Endothelial cell of umbilical vein (primary cell): ENCODE data around the gene PDCD1LG2. TPM values are rescaled to one million over a fixed set of nuclear protein-coding genes. Genes with fewer than 3 reads are reported as not detected.

ENCODE experiments used
- BruUV-seq: library from RNA; stranded (reverse); fragments of 400-500 nt; replicated peaks from 2 replicates; lab custom pipeline; 2021; lab: Mats Ljungman, UMichigan
- CTCF ChIA-PET: fragments of 300-600, 350-600 bp; sonication (Branson Sonifier 250); formaldehyde crosslinking; loops from one replicate; lab custom pipeline; 2021; ENCODE audit warnings: antibody characterized with exemption, inconsistent platforms; lab: Charles Lee
- POLR2A ChIA-PET: fragments of 300-600, 350-600 bp; sonication (Branson Sonifier 250); formaldehyde crosslinking; loops from one replicate; lab custom pipeline; 2021; ENCODE audit warnings: antibody characterized with exemption, inconsistent platforms; lab: Charles Lee
- DNase-seq: peaks from one replicate; pipeline ENCODE4 v3.0.0-alpha.2; 2011; ENCODE audit warnings: low read depth, low spot score
- FAIRE-seq: peaks from 2 replicates; lab custom pipeline; 2011; peaks lifted over from hg19 to GRCh38; lab: Jason Lieb, UNC
- H2AFZ ChIP-seq: 2 replicates; pipeline ENCODE4 v1.6.0; 2012; ENCODE audit warnings: low read depth, low read length, control low read depth, inconsistent platforms
- H3K27ac ChIP-seq: 2 replicates; pipeline ENCODE4 v1.5.1; 2011; ENCODE audit warnings: low read depth, mild to moderate bottlenecking, control low read depth, low read length, moderate library complexity; ENCODE audit not compliant: insufficient read depth
- H3K27me3 ChIP-seq, 2 experiments: 2 replicates each; pipeline versions ENCODE4 v1.6.0 to v1.6.1; 2011; ENCODE audit warnings: low read length in 2 of 2, mixed read lengths in 1 of 2; ENCODE audit not compliant: control insufficient read depth in 2 of 2, insufficient read depth in 2 of 2
- H3K36me3 ChIP-seq, 2 experiments: 2 replicates in 1 of 2; 3 replicates in 1 of 2; pipeline ENCODE4 v1.5.1; 2011; ENCODE audit warnings: low read length in 2 of 2, mild to moderate bottlenecking in 1 of 2, moderate library complexity in 1 of 2; ENCODE audit not compliant: control insufficient read depth in 2 of 2, insufficient read depth in 2 of 2; ENCODE audit errors: extremely low read depth in 1 of 2
- H3K4me1 ChIP-seq: 3 replicates; pipeline ENCODE4 v1.5.1; 2011; ENCODE audit warnings: mild to moderate bottlenecking, low read length; ENCODE audit not compliant: control insufficient read depth, insufficient read depth; ENCODE audit errors: extremely low read depth
- H3K4me2 ChIP-seq: 2 replicates; pipeline ENCODE4 v1.6.1; 2011; ENCODE audit warnings: low read length, control low read depth, mixed read lengths; ENCODE audit not compliant: insufficient read depth
- H3K4me3 ChIP-seq, 3 experiments: fragments of 200-600 bp in 1 of 3; sonication (generic), shearing (Covaris generic) in 1 of 3; replicated peaks in 1 of 3; 2 replicates each; pipeline ENCODE4 v1.5.1; 2011 to 2016; ENCODE audit warnings: control low read depth in 3 of 3, low read length in 3 of 3, mild to moderate bottlenecking in 2 of 3, inconsistent platforms in 1 of 3, low read depth in 1 of 3, moderate library complexity in 1 of 3; ENCODE audit not compliant: insufficient read depth in 1 of 3
- H3K79me2 ChIP-seq: 2 replicates; pipeline ENCODE4 v1.6.0; 2012; ENCODE audit warnings: low read length, inconsistent platforms; ENCODE audit not compliant: control insufficient read depth, insufficient read depth
- H3K9ac ChIP-seq: replicated peaks from 2 replicates; pipeline ENCODE3; 2011; ENCODE audit warnings: low read length, control low read depth; ENCODE audit not compliant: insufficient read depth; ENCODE audit errors: extremely low read depth
- H3K9me1 ChIP-seq: replicated peaks from 3 replicates; pipeline ENCODE4 v1.6.0; 2011; ENCODE audit warnings: mild to moderate bottlenecking, low read length; ENCODE audit not compliant: control insufficient read depth, insufficient read depth; ENCODE audit errors: extremely low read depth
- H3K9me3 ChIP-seq: replicated peaks from 2 replicates; pipeline ENCODE4 v1.5.1; 2012; ENCODE audit warnings: low read length, inconsistent platforms; ENCODE audit not compliant: control insufficient read depth, insufficient read depth
- H4K20me1 ChIP-seq: replicated peaks from 2 replicates; pipeline ENCODE3; 2011; ENCODE audit warnings: mild to moderate bottlenecking, low read length; ENCODE audit not compliant: control insufficient read depth, insufficient read depth; ENCODE audit errors: extremely low read depth
- EZH2 ChIP-seq: IDR thresholded peaks from 2 replicates; pipeline ENCODE4 v1.6.1; 2012; ENCODE audit warnings: borderline replicate concordance, low read depth, mild to moderate bottlenecking, moderate library complexity, low read length, inconsistent platforms; ENCODE audit not compliant: severe bottlenecking
- FOS ChIP-seq: IDR thresholded peaks from 2 replicates; pipeline ENCODE4 v1.6.1; 2011; ENCODE audit warnings: mild to moderate bottlenecking, low read length, moderate library complexity, borderline replicate concordance; ENCODE audit not compliant: insufficient read depth
- POLR2A ChIP-seq: IDR thresholded peaks from 2 replicates; pipeline ENCODE4 v1.6.1; 2012; ENCODE audit warnings: low read depth, mild to moderate bottlenecking, control low read depth, low read length
- POLR2AphosphoS5 ChIP-seq: IDR thresholded peaks from 2 replicates; pipeline ENCODE4 v1.6.1; 2012; ENCODE audit warnings: low read depth, mild to moderate bottlenecking, control low read depth, low read length, moderate library complexity; ENCODE audit not compliant: insufficient read depth
- dilution Hi-C: fragments of 300-500 bp; cut with MboI; formaldehyde crosslinking; loops from one replicate; pipeline ENCODE4 v1.15.0; 2019; ENCODE audit warnings: low sequenced_read_pairs; ENCODE audit not compliant: extremely low pct_ligation_motif_present
- intact Hi-C: fragments of 100-400 bp; cut with micrococcal nuclease; formaldehyde crosslinking; loops from one replicate; pipeline ENCODE4 v1.10.0; 2022
- polyA plus RNA-seq, 4 experiments: library from polyadenylated mRNA; depleted of rRNA in 3 of 4; stranded (reverse) in 3 of 4; unstranded in 1 of 4; fragments of >200 nt; gene quantifications; 2 replicates each; pipeline versions ENCODE4 v1.2.1 to v1.2.3, GENCODE V29; 2011 to 2012; ENCODE audit warnings: missing spikeins in 1 of 4
- total RNA-seq: library from RNA; stranded (reverse); gene quantifications from 2 replicates; pipeline ENCODE4 v1.2.3, GENCODE V29; 2021
- TF ChIP-seq, protein P1 (sequence below), 2 donors: IDR thresholded peaks; 1 replicate in 1 of 2; 2 replicates in 1 of 2; pipeline ENCODE4 v1.5.1; 2011; ENCODE audit warnings: low read length in 2 of 2, mild to moderate bottlenecking in 2 of 2, moderate library complexity in 2 of 2, control low read depth in 1 of 2, inconsistent platforms in 1 of 2, low read depth in 1 of 2; ENCODE audit not compliant: insufficient read depth in 1 of 2; ENCODE audit errors: extremely low read depth in 1 of 2

Gene PDCD1LG2
- total and polyA plus RNA-seq, 2 donors (not counting 3 experiments of a cell fraction or from before 2014, with no cell fraction given), result 7.9 to 9.5 TPM

DNA sequence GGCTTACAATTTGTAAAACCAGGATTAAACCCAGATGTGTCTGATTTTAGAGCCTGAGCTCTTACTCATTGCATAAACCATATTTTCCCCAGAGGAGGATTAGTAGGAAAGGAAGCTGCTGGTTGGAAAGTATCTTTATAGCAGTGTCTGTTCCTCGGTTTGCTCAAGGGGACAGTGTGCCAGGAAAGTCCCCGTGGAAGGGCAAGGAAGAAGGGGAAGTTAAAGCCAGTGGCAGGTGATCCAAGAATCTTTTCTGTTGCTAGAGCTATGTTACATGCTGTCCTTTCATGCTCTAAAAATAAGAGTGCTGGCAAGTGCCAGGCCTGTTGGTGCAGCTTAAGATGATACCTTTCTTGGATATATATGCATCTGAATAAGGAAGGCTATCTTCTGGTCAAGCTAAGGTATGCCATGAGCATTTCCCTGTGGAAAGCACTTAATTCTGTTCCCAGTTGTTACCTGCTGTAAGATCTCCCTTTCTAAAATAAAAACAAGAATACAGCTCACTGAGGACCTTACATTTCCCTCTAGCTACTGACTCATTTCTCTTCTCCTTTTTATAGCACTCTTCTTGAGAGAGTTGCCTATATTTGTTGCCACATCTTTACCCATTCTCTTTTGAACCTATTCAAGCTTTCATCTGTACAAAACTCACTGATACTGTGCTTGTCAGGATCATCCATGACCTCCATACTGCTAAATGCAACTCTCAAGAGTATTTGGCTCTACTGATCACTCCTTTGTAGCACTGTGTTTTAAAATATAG, 8.0 kb downstream of the PDCD1LG2 start:
- intact Hi-C loops (no loop called here), dilution Hi-C loops (no loop called here)
- ChIA-PET CTCF (interaction anchor here (0.9 to 1.8 kb wide), 8 partner anchors 11 to 755 kb away, joined by 3 to 10 read pairs (median 3); partner anchors contain the start of genes CD274 and INSL6), POLR2A (no interaction called here)
- Histone ChIP-seq H2AFZ (no peak overlapping the region), H4K20me1 (no peaks in the 10 kb centered on the region), H3K9ac (no peak overlapping the region), H3K27ac (no peak overlapping the region), H3K4me2 (no peak overlapping the region), H3K9me1 (no peaks in the 10 kb centered on the region), H3K4me1 (no peaks in the 10 kb centered on the region), H3K27me3 (no peaks in the 10 kb centered on the region), H3K79me2 (peaks cover 5% of the 10 kb centered on the region), H3K36me3 (no peaks in the 10 kb centered on the region), H3K9me3 (no peaks in the 10 kb centered on the region), H3K4me3 (no peak overlapping the region)
- no peak for FAIRE-seq
- TF ChIP-seq EZH2 (no peak), POLR2AphosphoS5 (no peak), POLR2A (no peak), FOS (no peak)
- TF ChIP-seq, protein P1, sequence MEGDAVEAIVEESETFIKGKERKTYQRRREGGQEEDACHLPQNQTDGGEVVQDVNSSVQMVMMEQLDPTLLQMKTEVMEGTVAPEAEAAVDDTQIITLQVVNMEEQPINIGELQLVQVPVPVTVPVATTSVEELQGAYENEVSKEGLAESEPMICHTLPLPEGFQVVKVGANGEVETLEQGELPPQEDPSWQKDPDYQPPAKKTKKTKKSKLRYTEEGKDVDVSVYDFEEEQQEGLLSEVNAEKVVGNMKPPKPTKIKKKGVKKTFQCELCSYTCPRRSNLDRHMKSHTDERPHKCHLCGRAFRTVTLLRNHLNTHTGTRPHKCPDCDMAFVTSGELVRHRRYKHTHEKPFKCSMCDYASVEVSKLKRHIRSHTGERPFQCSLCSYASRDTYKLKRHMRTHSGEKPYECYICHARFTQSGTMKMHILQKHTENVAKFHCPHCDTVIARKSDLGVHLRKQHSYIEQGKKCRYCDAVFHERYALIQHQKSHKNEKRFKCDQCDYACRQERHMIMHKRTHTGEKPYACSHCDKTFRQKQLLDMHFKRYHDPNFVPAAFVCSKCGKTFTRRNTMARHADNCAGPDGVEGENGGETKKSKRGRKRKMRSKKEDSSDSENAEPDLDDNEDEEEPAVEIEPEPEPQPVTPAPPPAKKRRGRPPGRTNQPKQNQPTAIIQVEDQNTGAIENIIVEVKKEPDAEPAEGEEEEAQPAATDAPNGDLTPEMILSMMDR (IDR thresholded peaks at IDR 0.05; ENCODE audit: extremely low read depth in 1 of 2, insufficient read depth in 1 of 2, low read depth in 1 of 2, low read length in 2 of 2), result no peak
- DNase-seq, result no peak
- no TSS peak for BruUV-seq
